Stimulated activated CD4-positive, alpha-beta T cell treated with anti-CD3 and anti-CD28 coated beads, Interleukin-12 subunit alpha, Interleukin-12 subunit beta, amount 100 ng/mL, for 48 hours (primary cell): ENCODE data around the gene EHMT1.
"Not testable (repeated sequence)": the region's sequence is repeated elsewhere in the genome, so short reads cannot be mapped to it uniquely, and the experiment has no call there.

ENCODE experiments used
- DNase-seq, 3 donors: peaks; one replicate each; pipeline ENCODE4 v3.0.0-alpha.2; 2020; ENCODE audit warnings: low read depth in 2 of 3, low spot score in 1 of 3

EHMT1 gene

DNA sequence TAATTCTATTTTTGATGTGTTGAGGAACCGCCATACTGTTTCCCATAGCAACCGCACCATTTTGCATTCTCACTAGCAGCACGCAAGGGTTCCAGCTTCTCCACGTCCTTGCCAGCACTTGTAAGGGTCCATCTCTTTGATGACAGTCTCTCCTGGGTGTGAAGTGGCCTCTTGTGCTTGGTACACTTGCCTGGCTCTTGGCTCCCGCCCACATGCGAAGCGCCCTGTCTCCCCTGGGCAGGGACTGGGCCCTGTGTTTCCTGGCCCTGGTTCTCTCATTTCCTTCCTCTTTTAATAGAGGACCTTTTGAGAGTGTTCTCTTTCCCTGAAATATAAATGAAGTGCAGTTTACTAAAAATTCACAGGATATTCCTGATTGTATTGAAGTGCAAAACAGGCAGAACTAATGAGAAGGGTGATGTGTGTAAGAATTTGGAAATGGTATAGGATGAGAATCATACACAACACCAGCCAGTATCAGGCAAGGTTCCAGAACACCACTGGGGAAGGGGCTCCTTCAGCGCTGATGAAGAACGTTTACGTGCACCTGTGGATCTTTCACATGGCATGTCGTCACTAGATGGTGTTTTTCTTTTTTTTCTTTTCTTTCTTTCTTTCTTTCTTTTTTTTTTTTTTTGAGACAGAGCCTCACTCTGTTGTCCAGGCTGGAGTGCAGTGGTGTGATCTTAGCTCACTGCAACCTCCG is 73.0 kb downstream of the EHMT1 start:
- no peak for DNase-seq

DNA sequence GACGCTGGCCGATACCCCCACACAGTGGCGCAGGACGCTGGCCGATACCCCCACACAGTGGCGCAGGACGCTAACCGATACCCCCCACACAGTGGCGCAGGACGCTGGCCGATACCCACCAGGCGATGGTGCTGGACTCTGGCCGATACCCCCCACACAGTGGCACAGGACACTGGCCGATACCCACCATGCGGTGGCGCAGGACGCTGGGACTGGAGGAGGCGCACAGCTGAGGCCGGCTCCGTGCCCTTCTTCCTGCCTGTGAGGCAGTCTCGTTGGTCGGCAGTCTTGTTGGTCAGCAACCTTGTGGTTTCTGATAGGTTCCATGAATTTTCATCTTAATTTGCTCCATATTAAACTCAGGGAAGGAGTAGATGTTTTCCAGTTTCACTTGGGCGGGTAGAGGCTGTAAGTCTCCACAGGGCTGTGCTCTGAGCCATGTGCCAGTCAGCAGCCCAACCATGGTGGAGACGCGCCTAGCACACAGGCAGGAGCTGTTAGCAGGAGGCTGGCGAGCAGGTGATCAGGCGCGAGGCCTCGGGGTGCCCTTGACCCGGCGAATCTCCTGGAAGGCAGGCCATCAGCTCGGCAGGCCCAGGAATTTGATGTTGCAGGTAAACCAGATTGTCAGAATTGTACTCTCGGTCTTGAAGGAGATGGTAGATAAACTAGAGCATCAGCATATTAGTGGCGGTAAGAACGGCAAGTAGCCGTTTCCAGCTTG is 75.6 kb downstream of the EHMT1 start:
- no peak for DNase-seq

DNA sequence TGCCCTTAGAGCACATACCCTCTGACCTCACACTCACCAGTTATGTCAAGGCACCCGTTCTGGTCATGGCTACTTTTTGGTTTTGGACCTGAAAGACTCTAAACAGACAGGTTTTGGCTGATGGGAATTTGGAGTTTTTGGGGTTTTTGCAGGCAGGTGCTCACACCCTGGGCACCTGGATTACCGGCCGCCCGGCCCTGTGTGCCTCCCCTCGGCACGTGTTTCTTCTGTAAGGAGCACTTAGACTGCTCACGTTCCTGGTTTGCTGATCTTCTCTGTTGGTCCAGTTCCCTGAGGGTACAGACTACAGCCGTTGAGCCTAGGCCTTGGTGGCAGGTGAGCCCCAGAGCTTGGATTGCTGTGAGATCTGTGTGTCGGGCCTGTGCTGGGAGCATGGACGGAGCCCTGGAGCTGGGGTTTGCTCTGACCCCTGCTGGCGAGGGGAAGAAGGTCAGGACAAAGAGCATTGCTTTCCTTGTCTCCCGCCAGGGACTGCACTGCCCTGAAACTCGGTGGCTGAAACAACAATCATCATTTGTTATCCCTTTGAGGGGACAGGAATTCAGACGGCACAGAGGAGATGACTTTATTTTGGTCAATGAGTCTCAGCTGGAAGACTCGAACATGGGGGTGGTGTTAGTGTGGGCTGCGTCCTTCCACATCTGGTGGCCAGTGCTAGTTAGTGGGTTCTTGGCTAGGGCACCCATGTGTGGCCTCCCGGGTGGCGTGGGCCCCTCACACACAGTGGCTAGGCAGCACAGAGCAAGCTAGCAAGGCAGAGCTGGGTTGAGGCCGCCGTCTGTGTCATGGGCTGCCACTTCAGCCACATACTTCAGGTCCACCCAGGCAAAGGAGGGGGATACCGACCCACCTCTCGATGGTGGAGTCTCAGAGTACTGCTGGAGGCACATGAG is 76.4 kb downstream of the EHMT1 start:
- DNase-seq: peak in 1 of 3 donors; percentile 20

DNA sequence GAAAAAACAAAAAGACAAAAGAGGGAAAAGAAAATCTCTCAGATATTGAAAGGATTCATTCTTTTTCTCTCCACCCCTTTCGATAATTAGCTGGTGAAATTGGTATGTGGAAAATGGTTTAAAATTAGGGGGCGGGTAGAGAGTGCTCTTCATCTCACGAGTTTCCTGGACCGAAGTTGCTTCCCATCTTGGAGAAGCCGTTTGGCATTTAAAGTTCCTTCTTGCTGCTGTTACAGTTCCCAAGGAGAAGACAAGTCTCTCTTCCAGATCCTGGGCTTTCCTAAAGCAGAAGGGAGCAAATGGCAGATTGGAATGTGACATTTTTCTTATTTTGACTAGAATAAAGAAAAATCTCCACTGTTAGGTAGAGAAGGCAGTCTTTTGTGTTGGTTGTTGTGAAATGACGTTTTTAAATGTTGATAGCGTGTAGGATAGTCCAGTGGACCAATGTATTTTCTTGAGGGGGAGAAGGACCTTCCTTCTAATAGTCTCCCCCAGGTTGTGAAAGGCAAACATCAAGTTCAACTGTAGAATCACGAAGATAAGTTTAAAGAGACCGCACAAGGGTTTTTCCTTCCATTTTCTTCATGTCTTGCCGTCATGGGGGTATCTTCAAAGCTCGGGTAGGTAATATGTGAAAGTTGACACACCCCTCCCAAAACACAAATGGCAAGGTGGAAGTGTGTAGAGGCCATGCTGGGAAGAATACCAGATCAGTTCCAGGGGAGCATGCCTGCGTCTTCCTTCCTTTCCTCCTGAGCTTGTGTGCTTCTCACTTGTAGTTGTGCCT is 77.5 kb downstream of the EHMT1 start:
- no peak for DNase-seq

DNA sequence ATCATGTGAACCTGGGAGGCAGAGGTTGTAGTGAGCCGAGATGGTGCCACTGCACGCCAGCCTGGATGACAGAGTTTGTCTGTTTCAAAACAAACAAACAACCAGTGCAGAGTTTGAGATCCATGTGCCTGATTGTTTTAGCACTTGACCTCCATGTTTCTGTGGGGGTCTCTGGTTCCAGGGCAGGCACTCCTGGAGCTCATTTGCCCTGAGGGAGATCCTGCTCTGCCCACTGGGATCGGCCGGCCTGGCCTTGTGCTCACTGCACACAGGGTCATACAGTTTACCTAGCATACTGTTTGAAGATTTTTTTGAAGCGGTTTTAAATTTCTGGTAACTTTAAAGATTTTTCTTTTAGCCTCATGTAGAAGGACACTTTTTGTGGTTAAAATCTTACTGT is 78.4 kb downstream of the EHMT1 start:
- no peak for DNase-seq

DNA sequence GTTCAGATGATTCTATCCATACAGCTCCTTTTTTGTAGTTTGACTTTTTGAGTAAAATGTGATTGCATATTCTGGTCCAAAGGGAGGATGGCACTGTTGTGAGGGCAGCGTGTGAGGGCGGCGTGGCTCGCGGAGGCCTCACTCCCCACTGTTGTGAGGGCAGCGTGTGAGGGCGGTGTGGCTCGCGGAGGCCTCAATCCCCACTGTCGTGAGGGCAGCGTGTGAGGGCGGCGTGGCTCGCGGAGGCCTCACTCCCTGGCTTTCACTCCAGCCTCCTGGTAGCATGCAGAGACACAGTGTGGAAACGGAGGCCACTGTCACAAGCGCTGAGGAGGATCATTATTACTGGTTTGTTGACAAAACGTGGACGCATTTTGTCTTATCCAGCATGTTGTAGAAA is 79.0 kb downstream of the EHMT1 start:
- DNase-seq: no peak

DNA sequence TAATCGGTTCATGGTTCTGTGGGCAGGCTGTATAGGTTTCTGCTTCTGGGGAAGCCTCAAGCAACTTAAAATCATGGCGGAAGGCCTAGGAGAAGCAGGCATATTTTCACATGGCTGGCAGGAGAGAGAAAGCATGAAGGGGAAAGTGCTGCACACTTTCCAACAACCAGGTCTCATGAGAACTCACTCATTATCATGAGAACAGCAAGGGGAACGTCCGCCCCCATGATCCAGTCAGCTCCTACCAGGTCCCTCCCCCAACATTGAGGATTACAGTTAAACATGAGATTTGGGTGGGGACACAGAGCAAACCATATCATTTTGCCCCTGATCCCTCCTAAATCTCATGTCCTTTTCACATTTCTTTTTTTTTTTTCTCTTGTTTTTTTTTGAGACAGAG is 82.1 kb downstream of the EHMT1 start:
- no peak for DNase-seq

DNA sequence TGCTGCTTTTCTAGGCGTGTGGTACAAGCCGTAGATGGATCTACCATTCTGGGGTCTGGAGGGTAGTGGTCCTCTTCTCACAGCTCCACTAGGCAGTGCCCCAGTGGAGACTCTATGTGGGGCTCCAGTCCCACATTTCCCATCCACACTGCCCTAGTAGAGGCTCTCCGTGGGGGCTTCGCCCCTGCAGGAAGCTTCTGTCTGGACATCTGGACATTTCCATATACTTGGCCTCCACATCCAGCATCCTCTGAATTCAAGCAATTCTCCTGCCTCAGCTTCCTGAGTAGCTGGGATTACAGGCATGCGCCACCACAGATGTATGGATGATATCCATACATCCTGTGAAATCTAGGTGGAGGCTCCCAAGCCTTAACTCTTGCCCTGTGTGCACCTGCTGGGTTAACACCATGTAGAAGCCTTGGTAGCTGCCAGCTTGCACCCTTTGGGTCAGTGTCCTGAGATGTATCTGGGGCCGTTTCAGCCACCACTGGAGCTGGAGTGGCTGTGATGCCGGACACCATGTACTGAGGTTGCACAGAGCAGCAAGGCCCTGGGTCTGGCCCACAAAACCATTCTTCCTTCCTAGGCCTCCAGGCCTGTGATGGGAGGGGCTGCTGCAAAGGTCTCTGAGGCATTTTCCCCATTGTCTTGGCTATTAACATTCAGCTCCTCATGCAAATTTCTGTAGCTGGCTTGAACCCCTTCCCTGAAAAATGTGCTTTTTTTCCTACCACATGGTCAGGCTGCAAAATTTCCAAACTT is 84.0 kb downstream of the EHMT1 start:
- no peak for DNase-seq

DNA sequence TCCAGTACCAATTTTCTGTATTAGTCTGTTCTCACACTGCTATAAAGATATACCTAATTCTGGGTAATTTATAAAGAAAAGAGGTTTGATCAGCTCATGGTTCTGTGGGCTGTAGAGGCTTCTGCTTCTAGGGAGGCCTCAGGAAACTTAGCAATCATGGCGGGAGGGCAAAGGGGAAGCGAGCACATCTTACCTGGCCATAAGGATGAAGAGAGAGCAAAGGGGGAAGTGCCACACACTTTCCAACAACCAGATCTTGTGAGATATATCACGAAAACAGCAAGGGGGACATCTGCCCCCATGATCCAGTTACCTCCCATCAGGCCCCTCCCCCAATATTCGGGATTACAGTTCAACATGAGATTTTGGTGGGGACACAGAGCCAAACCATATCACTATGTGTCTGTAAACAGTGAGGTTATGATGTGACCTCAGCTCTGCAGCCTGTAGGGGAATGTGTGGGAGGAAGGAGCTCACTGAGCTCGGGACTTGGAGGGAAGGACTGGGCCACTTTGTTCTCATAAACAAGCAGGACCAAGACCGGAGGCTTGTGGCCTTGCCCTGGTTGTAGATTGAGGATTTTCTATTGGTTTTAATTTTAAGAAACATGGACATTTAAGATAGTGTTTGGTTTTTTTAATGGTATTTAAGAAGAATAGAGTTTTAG is 85.2 kb downstream of the EHMT1 start:
- no peak for DNase-seq

DNA sequence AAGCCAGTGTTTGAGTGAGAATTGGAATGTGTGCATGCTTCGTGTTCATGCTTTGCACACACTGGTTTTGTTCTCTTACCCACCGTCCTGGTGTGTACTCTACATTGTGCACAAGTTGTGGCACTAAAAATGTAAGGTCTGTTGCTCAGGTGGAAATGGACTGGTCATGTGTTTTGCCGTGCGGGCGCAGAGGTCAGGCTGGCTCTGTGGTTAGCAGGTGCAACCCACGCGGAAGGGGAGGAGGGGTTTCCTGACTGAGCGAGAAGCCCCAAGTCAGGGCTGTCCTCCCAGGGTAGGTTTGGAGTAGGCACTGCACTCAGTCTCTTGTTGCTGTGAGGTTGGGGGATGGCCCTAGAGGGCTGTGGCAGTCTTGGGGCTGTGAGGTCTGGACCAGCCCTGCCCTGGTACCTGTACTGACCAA is 86.6 kb downstream of the EHMT1 start:
- peak in 1 of 3 donors; percentile 26 for DNase-seq

DNA sequence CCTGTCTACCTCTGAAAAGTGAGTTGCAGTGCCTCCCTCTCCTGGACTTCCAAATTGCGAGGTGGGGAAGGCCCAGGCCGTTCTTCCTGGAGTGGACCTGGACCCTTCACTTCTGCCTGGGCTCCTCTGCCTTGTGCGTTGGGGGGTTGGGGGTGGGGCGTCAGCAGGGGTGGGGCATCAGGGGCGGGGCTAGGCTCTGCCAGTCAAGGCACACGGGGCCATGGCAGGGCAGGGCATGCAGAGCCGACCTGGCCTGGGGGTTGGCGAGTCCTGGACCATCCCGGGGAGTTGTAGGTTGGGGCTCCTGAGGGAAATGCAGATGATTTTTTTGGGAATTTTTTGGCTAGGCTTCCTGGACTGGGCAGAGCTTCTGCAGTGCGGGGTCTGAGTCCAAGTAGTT is 87.1 kb downstream of the EHMT1 start:
- DNase-seq: no peak

DNA sequence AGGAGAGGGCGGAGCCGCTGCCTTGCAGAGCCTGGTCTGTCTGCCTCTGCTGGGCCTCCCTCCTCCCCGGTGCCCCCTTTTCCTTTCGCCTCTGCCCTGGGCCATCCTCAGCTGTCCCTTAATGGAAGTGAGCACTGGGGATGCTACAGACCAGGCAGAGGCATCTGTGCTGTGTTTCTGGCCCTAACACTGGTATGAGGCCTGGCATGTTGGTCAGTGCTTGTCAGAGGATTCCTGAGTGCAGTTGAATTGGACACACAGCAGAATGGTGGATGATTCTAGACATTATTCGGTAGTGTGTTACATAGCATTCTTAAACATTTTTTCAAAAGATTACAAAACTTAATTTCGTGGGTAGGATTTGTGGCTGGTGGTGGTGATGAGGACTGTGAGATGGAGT is 88.6 kb downstream of the EHMT1 start:
- no peak for DNase-seq

DNA sequence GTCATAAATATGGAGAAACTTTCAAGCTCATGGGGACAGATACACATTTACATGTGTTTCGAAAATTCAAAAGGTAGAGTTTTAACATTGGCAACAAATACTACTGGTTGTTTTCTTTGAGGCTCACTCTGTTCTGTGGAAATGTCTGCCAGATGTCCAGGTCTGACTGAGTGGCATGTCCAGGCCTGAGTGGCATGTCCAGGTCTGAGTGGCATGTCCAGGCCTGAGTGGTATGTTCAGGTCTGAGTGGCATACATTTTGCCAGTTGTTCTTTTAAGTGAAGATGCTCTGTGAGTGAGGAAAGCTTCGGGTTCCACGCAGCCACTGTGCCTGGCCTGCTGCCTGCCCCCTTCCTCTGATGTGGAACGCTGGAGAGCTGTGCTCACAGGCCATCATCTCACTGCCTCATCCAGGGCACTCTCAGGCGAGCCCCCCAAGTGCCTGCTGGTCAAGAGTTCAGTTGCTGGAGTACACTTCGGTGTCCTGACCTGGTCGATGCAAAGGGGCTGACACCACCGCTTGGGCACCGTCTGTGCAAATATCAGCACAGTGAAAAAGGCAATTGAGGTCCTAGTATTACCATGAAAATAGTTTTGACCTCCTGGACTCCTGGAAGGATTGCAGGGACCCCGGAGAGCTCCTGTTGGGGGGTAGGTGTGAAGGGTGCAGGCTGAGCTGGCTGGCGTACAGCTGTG is 89.9 kb downstream of the EHMT1 start:
- no peak for DNase-seq

DNA sequence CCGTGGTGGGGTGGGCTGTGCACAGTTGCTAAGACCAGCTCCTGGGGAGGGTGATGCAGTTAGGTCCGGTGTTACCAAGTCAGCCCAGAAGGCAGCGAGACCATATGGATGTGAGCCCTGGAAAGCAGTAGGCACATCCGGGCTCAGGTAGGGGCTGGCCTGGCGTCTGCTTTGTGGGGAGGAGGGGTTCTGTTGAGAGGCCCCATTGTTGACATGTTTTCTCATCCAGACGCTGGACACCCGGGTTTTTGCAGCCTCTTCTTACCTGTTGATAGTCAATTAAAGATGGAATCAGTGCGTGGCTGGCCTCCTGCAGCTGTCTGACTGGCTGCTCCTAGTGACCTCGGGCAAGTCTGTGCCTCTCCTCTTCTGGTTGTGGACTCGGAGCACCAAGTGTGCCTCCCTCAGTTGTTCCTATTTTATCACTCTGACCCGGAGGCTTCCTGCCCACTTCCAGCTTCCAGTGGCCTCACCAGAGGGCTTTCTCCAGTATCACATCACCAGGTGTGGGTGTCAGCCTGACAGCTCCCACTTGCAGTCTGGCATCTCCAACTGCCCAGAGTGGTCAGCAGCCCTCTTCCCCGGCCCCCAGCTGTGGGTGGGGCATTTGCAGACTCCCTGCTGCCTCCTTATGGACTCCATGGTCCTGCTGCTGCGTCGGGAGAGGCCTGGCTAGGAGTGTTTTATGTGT is 90.8 kb downstream of the EHMT1 start:
- no peak for DNase-seq

DNA sequence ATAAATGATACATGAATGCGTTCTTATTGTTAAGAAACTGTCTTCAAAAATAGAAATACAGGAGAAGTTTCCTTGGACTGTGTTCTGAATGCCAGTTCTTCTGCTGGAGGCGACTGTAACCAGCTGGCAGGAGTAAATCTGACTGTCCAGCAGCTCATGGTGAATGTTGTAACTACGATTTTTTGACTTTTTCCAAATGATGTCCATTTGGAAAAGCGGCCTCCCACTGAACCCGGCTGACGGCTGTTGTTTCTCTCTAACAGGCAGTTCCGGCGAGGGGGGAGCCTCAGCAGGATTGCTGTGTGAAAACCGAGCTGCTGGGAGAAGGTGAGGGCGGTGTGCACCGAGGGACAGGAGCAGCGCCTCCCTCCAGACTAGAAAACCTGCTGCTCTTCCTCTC is 91.9 kb downstream of the EHMT1 start:
- DNase-seq: no peak

DNA sequence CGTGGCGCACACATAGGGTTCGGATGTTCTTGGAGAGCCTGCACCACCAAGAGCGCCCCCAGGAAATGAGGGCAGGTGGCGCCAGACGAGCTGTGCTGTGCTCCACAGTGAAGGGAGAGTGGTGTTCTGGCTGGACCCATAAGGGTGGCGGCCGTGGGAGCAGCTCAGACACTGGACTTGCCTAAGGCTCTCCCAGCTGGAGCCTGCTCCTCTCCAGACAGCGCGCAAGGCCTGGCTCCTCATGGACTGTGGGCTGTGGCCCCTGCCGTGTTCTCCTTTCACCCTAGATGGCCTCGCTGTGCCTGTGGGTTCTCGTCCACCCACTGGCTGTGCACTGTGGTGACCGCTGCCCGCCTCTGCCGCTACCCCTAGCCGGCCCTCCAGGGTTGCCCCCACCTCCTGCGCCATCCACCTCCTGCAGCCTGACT is 92.9 kb downstream of the EHMT1 start:
- DNase-seq: no peak

DNA sequence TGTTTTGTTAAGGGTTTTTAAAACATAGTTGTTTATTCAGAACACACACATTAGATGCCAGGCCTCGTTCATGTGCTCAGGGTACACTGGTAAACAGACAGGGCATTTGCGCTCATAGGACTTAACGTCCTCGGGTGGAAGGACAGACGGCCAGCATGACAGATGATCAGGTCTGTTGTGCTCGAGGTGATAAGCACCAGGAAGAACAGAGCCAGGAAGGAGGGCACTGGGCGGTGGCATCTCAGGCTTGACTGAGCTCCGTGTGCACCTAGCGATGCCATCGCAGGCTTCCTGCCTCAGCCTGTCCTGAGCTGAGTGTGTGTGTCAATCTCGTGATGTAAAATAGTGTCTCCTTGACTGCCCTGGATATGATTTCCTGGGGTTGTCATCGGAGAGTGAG is 96.5 kb downstream of the EHMT1 start:
- no peak for DNase-seq

DNA sequence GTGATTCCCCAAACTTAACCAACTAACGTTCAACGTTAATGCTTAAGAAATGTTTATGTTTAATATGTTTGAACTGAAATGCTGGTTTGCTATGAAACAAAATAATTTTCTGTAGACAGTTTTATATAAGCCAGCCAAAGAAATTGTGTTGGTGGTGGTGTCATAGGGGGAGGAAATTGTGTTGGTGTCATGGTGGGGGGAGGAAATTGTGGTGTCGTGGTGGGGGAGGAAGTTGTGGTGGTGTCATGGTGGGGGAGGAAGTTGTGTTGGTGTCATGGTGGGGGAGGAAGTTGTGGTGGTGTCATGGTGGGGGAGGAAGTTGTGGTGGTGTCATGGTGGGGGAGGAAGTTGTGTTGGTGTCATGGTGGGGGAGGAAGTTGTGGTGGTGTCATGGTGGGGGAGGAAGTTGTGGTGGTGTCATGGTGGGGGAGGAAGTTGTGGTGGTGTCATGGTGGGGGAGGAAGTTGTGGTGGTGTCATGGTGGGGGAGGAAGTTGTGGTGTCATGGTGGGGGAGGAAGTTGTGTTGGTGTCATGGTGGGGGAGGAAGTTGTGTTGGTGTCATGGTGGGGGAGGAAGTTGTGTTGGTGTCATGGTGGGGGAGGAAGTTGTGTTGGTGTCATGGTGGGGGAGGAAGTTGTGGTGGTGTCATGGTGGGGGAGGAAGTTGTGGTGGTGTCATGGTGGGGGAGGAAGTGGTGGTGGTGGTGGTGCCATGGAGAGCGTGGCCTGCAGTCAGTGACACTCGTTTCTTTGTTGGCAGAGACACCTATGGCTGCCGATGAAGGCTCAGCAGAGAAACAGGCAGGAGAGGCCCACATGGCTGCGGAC is 97.3 kb downstream of the EHMT1 start:
- DNase-seq: not testable (repeated sequence)
